OCI-LY3 (cell line): ENCODE measurements around the gene MRPL57.

Experiments
- H2AFZ ChIP-seq: fragments of 200-600, 300-600 bp; shearing (Covaris generic); 2 replicates; pipeline ENCODE4 v1.6.0; 2014; ENCODE audit warnings: antibody characterized with exemption, low read depth, low read length
- H3K27ac ChIP-seq: fragments of 200-600, 300-600 bp; sonication (generic); 2 replicates; pipeline ENCODE4 v1.5.1; 2014; ENCODE audit warnings: mild to moderate bottlenecking, low read length, moderate library complexity, mixed read lengths
- H3K27me3 ChIP-seq: fragments of 200-600, 300-600 bp; sonication (generic); 2 replicates; pipeline ENCODE4 v1.6.1; 2014; ENCODE audit warnings: low read depth, low read length, mixed read lengths
- H3K36me3 ChIP-seq: fragments of 200-600, 300-600 bp; sonication (generic); replicated peaks from 2 replicates; pipeline ENCODE3; 2014; ENCODE audit warnings: low read depth, low read length, mixed read lengths
- H3K4me1 ChIP-seq: fragments of 300-600, 200-600 bp; sonication (generic); 2 replicates; pipeline ENCODE4 v1.6.1; 2014; ENCODE audit warnings: low read length, mixed read lengths
- H3K4me2 ChIP-seq: fragments of 200-600, 300-600 bp; sonication (generic); 2 replicates; pipeline ENCODE4 v1.6.1; 2014; ENCODE audit warnings: low read length, mixed read lengths
- H3K4me3 ChIP-seq: fragments of 300-600, 200-600 bp; sonication (generic); 2 replicates; pipeline ENCODE4 v1.5.1; 2014; ENCODE audit warnings: antibody characterized with exemption, mild to moderate bottlenecking, low read length, moderate library complexity
- H3K79me2 ChIP-seq: fragments of 300-600, 200-600 bp; shearing (Covaris generic); 2 replicates; pipeline ENCODE4 v1.6.1; 2014; ENCODE audit warnings: mild to moderate bottlenecking, low read length, mixed read lengths
- H3K9ac ChIP-seq: fragments of 300-600, 200-600 bp; shearing (Covaris generic); 2 replicates; pipeline ENCODE4 v1.6.0; 2014; ENCODE audit warnings: mild to moderate bottlenecking, low read length, moderate library complexity
- H3K9me3 ChIP-seq: fragments of 200-600, 300-600 bp; shearing (Covaris generic); 2 replicates; pipeline ENCODE4 v1.6.1; 2014; ENCODE audit warnings: low read length, mixed read lengths; ENCODE audit not compliant: insufficient read depth
- H4K20me1 ChIP-seq: fragments of 200-600, 300-600 bp; sonication (generic); 2 replicates; pipeline ENCODE4 v1.6.1; 2016; ENCODE audit warnings: low read length, mixed read lengths; ENCODE audit not compliant: insufficient read depth
- EZH2phosphoT487 ChIP-seq: fragments of 200-600 bp; shearing (Covaris generic); IDR thresholded peaks from 2 replicates; pipeline ENCODE4 v1.6.1; 2018; ENCODE audit warnings: antibody characterized with exemption, mixed run types, low read depth
- TF ChIP-seq, protein P1 (sequence below): fragments of 200-600, 300-600 bp; sonication (generic); IDR thresholded peaks from 2 replicates; pipeline ENCODE4 v1.5.1; 2014; ENCODE audit warnings: antibody characterized with exemption, low read length, low read depth

The MRPL57 gene

DNA sequence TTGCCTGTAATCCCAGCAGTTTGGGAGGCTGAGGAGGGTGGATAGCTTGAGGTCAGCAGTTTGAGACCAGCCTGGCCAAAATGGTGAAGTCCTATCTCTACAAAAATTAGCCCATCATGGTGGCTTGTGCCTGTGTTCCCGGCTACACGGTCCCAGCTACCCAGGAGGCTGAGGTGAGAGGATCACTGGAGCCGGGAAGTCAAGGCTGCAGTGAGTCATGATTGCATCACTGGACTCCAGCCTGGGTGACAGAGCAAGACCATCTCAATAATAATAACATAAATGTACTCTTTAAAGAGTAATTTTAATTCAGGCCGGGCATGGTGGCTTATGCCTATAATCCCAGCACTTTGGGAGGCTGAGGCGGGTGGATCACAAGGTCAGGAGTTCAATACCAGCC is 38.8 kb upstream of the MRPL57 start:
- Histone ChIP-seq H3K4me2 (no peak overlapping the region), H3K27me3 (peaks cover 6% of the 10 kb centered on the region; the same call in 1 of the 2 replicates), H3K36me3 (peaks cover 7% of the 10 kb centered on the region), H2AFZ (no peak overlapping the region), H3K9me3 (no peaks in the 10 kb centered on the region), H3K4me3 (no peak overlapping the region), H3K4me1 (peaks cover 19% of the 10 kb centered on the region), H4K20me1 (peaks cover 2% of the 10 kb centered on the region), H3K9ac (no peak overlapping the region), H3K79me2 (peaks cover 23% of the 10 kb centered on the region), H3K27ac (no peak overlapping the region)
- TF ChIP-seq EZH2phosphoT487: no peak
- TF ChIP-seq, protein P1, sequence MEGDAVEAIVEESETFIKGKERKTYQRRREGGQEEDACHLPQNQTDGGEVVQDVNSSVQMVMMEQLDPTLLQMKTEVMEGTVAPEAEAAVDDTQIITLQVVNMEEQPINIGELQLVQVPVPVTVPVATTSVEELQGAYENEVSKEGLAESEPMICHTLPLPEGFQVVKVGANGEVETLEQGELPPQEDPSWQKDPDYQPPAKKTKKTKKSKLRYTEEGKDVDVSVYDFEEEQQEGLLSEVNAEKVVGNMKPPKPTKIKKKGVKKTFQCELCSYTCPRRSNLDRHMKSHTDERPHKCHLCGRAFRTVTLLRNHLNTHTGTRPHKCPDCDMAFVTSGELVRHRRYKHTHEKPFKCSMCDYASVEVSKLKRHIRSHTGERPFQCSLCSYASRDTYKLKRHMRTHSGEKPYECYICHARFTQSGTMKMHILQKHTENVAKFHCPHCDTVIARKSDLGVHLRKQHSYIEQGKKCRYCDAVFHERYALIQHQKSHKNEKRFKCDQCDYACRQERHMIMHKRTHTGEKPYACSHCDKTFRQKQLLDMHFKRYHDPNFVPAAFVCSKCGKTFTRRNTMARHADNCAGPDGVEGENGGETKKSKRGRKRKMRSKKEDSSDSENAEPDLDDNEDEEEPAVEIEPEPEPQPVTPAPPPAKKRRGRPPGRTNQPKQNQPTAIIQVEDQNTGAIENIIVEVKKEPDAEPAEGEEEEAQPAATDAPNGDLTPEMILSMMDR: no peak

DNA sequence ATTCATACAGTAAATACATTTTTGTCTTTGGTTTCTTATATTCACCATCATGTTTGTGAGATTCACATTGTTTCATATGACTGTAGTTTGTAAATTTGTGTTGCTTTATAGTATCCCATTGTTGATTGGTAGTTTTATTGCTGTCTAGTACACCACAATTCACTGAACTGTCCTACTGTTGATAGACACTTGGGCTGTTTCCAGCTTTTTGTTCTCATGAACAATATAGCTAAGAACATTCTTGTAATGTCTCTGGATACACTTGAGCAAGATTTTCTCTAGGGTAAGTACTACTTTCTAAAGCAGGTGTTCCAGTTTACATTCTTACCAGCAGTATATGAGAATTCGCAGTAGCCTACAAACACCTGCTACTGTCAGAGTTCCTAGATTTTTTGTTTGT is 37.9 kb upstream of the MRPL57 start:
- TF ChIP-seq, protein P1: no peak
- TF ChIP-seq EZH2phosphoT487: no peak
- Histone ChIP-seq H3K4me2 (no peak overlapping the region; the same call in 1 of the 2 replicates), H3K9ac (no peak overlapping the region), H3K9me3 (no peaks in the 10 kb centered on the region), H4K20me1 (peaks cover 10% of the 10 kb centered on the region), H3K4me1 (peaks cover 16% of the 10 kb centered on the region), H3K79me2 (peaks cover 32% of the 10 kb centered on the region), H3K4me3 (no peak overlapping the region), H3K36me3 (peaks cover 16% of the 10 kb centered on the region), H3K27me3 (peaks cover 1% of the 10 kb centered on the region; the same call in 1 of the 2 replicates), H3K27ac (no peak overlapping the region), H2AFZ (0 out of 2 replicates have a peak overlapping the region, but pooled peaks have one; percentile 28)

DNA sequence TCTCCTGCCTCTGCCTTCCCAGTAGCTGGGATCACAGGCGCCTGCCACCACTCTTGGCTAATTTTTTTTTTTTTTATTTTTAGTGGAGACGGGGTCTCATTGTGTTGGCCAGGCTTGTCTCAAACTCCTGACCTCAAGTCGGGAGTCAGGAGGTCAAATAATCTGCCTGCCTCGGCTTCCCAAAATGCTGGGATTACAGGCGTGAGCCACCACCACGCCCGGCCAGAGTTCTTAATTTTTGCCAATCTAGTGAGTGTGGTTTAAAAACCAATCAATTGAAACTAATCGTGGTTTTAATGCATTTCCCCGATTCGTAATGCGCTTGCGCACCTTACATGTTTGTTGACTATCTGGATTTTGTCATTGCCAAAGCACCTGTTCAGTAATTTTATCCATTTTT is 37.1 kb upstream of the MRPL57 start:
- Histone ChIP-seq H3K36me3 (peaks cover 19% of the 10 kb centered on the region), H4K20me1 (peaks cover 15% of the 10 kb centered on the region), H3K4me1 (peaks cover 14% of the 10 kb centered on the region), H2AFZ (peak overlapping the region; percentile 65), H3K4me2 (peak overlapping the region; percentile 78), H3K27ac (peak overlapping the region; percentile 75), H3K9ac (peak overlapping the region; percentile 76), H3K9me3 (no peaks in the 10 kb centered on the region), H3K79me2 (peaks cover 40% of the 10 kb centered on the region), H3K27me3 (no peaks in the 10 kb centered on the region), H3K4me3 (peak overlapping the region; percentile 90)
- TF ChIP-seq, protein P1: no peak
- no peak for TF ChIP-seq EZH2phosphoT487

DNA sequence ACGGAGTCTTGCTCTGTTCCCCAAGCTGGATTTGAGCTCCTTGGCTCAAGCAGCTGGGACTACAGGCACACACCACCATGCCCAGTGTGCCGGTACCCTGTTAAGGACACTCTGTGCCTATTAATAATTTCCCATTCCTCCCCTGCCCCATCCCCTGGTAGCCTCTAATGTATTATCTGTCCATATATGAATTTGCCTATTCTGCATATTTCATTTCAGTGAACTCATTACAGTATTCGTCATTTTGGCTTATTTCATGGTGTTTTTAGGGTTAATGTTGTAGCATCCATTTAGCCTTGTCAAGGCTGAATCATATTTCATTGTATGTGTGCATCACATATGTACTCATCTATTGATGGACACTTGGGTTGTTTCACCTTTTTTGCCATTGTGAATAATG is 33.7 kb upstream of the MRPL57 start:
- no peak overlapping the region for H3K4me3 ChIP-seq
- peaks cover 20% of the 10 kb centered on the region for H4K20me1 ChIP-seq
- TF ChIP-seq, protein P1: no peak
- TF ChIP-seq EZH2phosphoT487: no peak
- H3K4me2 ChIP-seq: no peak overlapping the region
- H3K27ac ChIP-seq: no peak overlapping the region
- H3K36me3 ChIP-seq: peaks cover 39% of the 10 kb centered on the region
- H3K9me3 ChIP-seq: no peaks in the 10 kb centered on the region
- no peaks in the 10 kb centered on the region for H3K27me3 ChIP-seq
- H3K79me2 ChIP-seq: peaks cover 61% of the 10 kb centered on the region
- H2AFZ ChIP-seq: no peak overlapping the region
- no peak overlapping the region for H3K9ac ChIP-seq
- peaks cover 14% of the 10 kb centered on the region for H3K4me1 ChIP-seq
